WTC11 (cell line): Measurements from ENCODE around the gene INTS15. TPM values are rescaled to one million over a fixed set of nuclear protein-coding genes. Genes with fewer than 3 reads are reported as not detected.
A peak's percentile ranks its signal among the peaks of the same experiment; 100 is the strongest.

ENCODE experiments used
- ATAC-seq: fragments of 200-7000 bp; cut with Tn5 transposase; 2 replicates; pipeline ENCODE4 v1.10.0; 2021; ENCODE audit warnings: mild to moderate bottlenecking, moderate library complexity
- CTCF ChIA-PET: fragments of 300-600 bp; sonication (Branson Sonifier 250); formaldehyde crosslinking; loops from one replicate; lab custom pipeline; 2021; ENCODE audit warnings: antibody characterized with exemption; lab: Charles Lee
- POLR2A ChIA-PET: fragments of 350-600 bp; sonication (Branson Sonifier 250); formaldehyde crosslinking; loops from one replicate; lab custom pipeline; 2021; ENCODE audit warnings: antibody characterized with exemption; lab: Charles Lee
- DNase-seq: peaks from one replicate; pipeline ENCODE4 v3.0.0; 2021; ENCODE audit warnings: low spot score
- H3K27ac Mint-ChIP-seq: 2 replicates; pipeline ENCODE4 v1.8.0; 2021; ENCODE audit warnings: mixed read lengths
- H3K27me3 Mint-ChIP-seq: 2 replicates; pipeline ENCODE4 v1.8.0; 2021; ENCODE audit warnings: low read depth, mild to moderate bottlenecking, moderate library complexity, mixed read lengths
- H3K36me3 Mint-ChIP-seq: 2 replicates; pipeline ENCODE4 v1.8.0; 2021; ENCODE audit warnings: mixed read lengths
- H3K4me1 Mint-ChIP-seq: 2 replicates; pipeline ENCODE4 v1.8.0; 2022; ENCODE audit warnings: mixed read lengths
- H3K4me3 Mint-ChIP-seq: 2 replicates; pipeline ENCODE4 v1.8.0; 2021; ENCODE audit warnings: mild to moderate bottlenecking, moderate library complexity, mixed read lengths
- H3K9me3 Mint-ChIP-seq: 2 replicates; pipeline ENCODE4 v1.8.0; 2021; ENCODE audit warnings: mixed read lengths
- ARID4B ChIP-seq: sonication (generic); formaldehyde crosslinking; IDR thresholded peaks from 2 replicates; pipeline ENCODE4 v1.8.0; 2023; ENCODE audit warnings: missing genetic modification reagents, mild to moderate bottlenecking, borderline replicate concordance
- ERG ChIP-seq: fragments of 250-450 bp; sonication (Bioruptor Pico); IDR thresholded peaks from 2 replicates; pipeline ENCODE4 v1.8.0; 2021; ENCODE audit warnings: mild to moderate bottlenecking
- ETV6 ChIP-seq: sonication (generic); formaldehyde crosslinking; IDR thresholded peaks from 2 replicates; pipeline ENCODE4 v1.8.1; 2022; ENCODE audit warnings: mild to moderate bottlenecking, missing genetic modification reagents
- FOXP1 ChIP-seq: sonication (generic); formaldehyde crosslinking; IDR thresholded peaks from 2 replicates; pipeline ENCODE4 v1.8.0; 2022; ENCODE audit warnings: missing genetic modification reagents, mild to moderate bottlenecking, moderate library complexity, borderline replicate concordance
- FOXP4 ChIP-seq: sonication (generic); formaldehyde crosslinking; IDR thresholded peaks from 2 replicates; pipeline ENCODE4 v1.8.0; 2022; ENCODE audit warnings: mild to moderate bottlenecking, missing genetic modification reagents
- HMGA2 ChIP-seq: fragments of 250-450 bp; sonication (Bioruptor Pico); IDR thresholded peaks from 2 replicates; pipeline ENCODE4 v1.4.0; 2021; ENCODE audit warnings: mild to moderate bottlenecking, moderate library complexity
- JUN ChIP-seq: sonication (generic); formaldehyde crosslinking; IDR thresholded peaks from 2 replicates; pipeline ENCODE4 v1.8.0; 2023; ENCODE audit warnings: mild to moderate bottlenecking, missing genetic modification reagents
- MXD4 ChIP-seq: fragments of 250-450 bp; sonication (Bioruptor Pico); IDR thresholded peaks from 2 replicates; pipeline ENCODE4 v1.8.0; 2021; ENCODE audit warnings: mild to moderate bottlenecking, moderate library complexity, borderline replicate concordance
- NFYB ChIP-seq: sonication (generic); formaldehyde crosslinking; conservative IDR thresholded peaks from 2 replicates; pipeline ENCODE4 v1.8.0; 2022; ENCODE audit warnings: low read depth, missing genetic modification reagents
- TP53 ChIP-seq: sonication (generic); formaldehyde crosslinking; IDR thresholded peaks from 2 replicates; pipeline ENCODE4 v1.8.1; 2023; ENCODE audit warnings: mild to moderate bottlenecking, missing genetic modification reagents
- ZBTB43 ChIP-seq: sonication (generic); formaldehyde crosslinking; IDR thresholded peaks from 2 replicates; pipeline ENCODE4 v1.8.1; 2023; ENCODE audit warnings: mild to moderate bottlenecking, missing genetic modification reagents
- ZNF219 ChIP-seq: sonication (generic); formaldehyde crosslinking; IDR thresholded peaks from 2 replicates; pipeline ENCODE4 v1.8.0; 2023; ENCODE audit warnings: missing genetic modification reagents, mild to moderate bottlenecking, borderline replicate concordance
- ZNF423 ChIP-seq: fragments of 250-450 bp; sonication (Bioruptor Pico); IDR thresholded peaks from 2 replicates; pipeline ENCODE4 v2.1.2; 2022; ENCODE audit warnings: mild to moderate bottlenecking, moderate library complexity
- total RNA-seq: library from RNA; stranded (reverse); gene quantifications from 3 replicates; pipeline ENCODE4 v1.2.3, GENCODE V29; 2021
- TF ChIP-seq, protein P1 (sequence below): sonication (generic); formaldehyde crosslinking; IDR thresholded peaks from 2 replicates; pipeline ENCODE4 v1.8.0; 2022; ENCODE audit warnings: mild to moderate bottlenecking, missing genetic modification reagents
- TF ChIP-seq, protein P2 (sequence below): sonication (generic); formaldehyde crosslinking; IDR thresholded peaks from 2 replicates; pipeline ENCODE4 v1.8.1; 2023; ENCODE audit warnings: mild to moderate bottlenecking, missing genetic modification reagents, moderate library complexity
- TF ChIP-seq, protein P3 (sequence below): sonication (generic); formaldehyde crosslinking; IDR thresholded peaks from 2 replicates; pipeline ENCODE4 v1.8.1; 2022; ENCODE audit warnings: missing genetic modification reagents, borderline replicate concordance

The INTS15 gene
- total RNA-seq, 1 experiment from 2014 or later, result 28.2 TPM

DNA sequence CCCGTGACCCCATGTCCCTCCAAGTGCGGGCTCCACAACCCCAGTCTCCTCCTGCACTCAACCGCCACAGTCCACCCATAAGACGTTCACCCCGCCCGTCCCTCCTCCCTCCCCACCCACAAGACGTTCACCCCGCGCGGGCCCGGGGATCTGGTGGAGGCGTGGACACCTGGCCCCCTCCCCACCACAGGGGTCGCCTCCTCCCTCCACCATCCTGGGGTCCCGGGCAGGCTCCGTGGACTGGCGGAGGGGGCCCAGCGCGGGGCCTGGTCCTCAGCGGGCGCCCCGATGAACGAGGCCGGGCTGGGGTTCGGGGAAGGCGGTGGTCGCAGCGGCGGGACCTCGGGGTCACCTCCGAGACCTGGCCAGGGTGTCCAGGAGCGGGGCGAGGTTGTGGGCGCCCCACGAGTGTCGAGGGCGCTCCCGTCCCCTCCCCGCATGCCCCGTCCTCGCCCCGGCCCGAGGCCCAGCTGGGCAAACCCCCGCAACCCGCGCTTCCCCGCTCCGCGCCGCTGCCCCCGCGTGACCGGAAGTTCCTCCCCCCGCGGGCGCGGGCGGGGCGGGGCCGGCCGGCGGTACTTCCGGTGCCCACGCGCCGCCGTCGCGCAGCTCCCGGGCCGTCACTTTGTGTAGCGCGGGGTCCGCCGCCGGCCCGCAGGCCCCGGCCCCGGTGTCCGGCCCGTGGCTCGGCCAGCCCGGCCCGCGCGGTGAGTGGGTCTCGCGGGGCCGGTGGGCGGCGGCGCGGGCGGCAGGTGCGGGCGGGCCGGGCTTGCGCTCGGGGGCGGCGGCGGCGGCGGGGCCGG, 47.1 kb downstream of the INTS15 start, which contains the start of gene ZNF316 (continued):
- TF ChIP-seq, protein P1, sequence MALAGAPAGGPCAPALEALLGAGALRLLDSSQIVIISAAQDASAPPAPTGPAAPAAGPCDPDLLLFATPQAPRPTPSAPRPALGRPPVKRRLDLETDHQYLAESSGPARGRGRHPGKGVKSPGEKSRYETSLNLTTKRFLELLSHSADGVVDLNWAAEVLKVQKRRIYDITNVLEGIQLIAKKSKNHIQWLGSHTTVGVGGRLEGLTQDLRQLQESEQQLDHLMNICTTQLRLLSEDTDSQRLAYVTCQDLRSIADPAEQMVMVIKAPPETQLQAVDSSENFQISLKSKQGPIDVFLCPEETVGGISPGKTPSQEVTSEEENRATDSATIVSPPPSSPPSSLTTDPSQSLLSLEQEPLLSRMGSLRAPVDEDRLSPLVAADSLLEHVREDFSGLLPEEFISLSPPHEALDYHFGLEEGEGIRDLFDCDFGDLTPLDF (CRISPR knock-in tag), result 0 out of 2 replicates have a peak, but pooled peaks have one; percentile 35
- 0 out of 2 replicates have a peak, but pooled peaks have one; percentile 50 for TF ChIP-seq FOXP1
- TF ChIP-seq ZNF219, result peak; percentile 43; the same call in 1 of the 2 replicates
- TF ChIP-seq, all 79 proteins: peak for 6

GRCh38 chr7:6637544-6638229, 47.9 kb downstream of the INTS15 start:
- peak; percentile 51 for DNase-seq
- H3K4me3 Mint-ChIP-seq, result peak overlapping the region; percentile 72
- H3K27ac Mint-ChIP-seq, result no peak overlapping the region
- peaks cover 4% of the 10 kb centered on the region; the same call in 1 of the 2 replicates for H3K27me3 Mint-ChIP-seq
- peaks cover 17% of the 10 kb centered on the region for H3K4me1 Mint-ChIP-seq
- ATAC-seq, result peak; percentile 14
- TF ChIP-seq ZNF423 (CRISPR knock-in tag), result peak; percentile 89
- TF ChIP-seq, protein P2, sequence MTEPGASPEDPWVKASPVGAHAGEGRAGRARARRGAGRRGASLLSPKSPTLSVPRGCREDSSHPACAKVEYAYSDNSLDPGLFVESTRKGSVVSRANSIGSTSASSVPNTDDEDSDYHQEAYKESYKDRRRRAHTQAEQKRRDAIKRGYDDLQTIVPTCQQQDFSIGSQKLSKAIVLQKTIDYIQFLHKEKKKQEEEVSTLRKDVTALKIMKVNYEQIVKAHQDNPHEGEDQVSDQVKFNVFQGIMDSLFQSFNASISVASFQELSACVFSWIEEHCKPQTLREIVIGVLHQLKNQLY, result no peak
- ChIA-PET POLR2A (no interaction called here), CTCF (interaction anchor here (0.6 to 1.4 kb wide), 3 partner anchors 81 to 265 kb away, joined by 3 to 5 read pairs (median 5); no protein-coding TSS in a partner anchor)
- H3K36me3 Mint-ChIP-seq, result no peaks in the 10 kb centered on the region
- H3K9me3 Mint-ChIP-seq, result no peaks in the 10 kb centered on the region

DNA sequence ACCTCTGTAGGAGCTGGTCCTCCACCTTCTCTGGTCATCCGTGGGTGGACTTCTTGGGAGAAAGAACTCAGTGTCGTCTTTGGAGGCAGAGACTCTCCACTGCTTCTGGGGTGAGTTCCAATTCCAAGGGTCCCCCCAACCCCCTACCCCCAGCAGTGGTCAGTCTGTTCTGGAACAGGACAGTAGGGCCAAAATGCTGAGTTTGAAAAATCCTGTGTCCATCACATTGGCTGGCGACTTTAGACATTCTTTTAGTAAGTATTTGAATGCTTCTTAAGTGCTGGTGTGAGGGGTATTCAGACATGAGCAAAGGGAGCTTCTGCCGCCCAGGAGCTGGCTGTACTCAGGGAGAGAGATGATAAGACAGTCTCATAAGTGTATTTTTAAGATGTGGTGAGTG, 49.2 kb downstream of the INTS15 start:
- peaks cover 4% of the 10 kb centered on the region; the same call in 1 of the 2 replicates for H3K27me3 Mint-ChIP-seq
- no peak for TF ChIP-seq HMGA2 (CRISPR knock-in tag)
- no peak for TF ChIP-seq FOXP4
- no peak for TF ChIP-seq ERG (CRISPR knock-in tag)
- TF ChIP-seq, protein P1 (CRISPR knock-in tag), result no peak
- no peak for TF ChIP-seq ETV6 (CRISPR knock-in tag)
- TF ChIP-seq JUN (CRISPR knock-in tag), result no peak
- TF ChIP-seq NFYB (CRISPR knock-in tag), result no peak
- no peak for TF ChIP-seq ARID4B (CRISPR knock-in tag)
- TF ChIP-seq MXD4 (CRISPR knock-in tag), result no peak
- TF ChIP-seq ZBTB43 (CRISPR knock-in tag), result no peak
- TF ChIP-seq, protein P3, sequence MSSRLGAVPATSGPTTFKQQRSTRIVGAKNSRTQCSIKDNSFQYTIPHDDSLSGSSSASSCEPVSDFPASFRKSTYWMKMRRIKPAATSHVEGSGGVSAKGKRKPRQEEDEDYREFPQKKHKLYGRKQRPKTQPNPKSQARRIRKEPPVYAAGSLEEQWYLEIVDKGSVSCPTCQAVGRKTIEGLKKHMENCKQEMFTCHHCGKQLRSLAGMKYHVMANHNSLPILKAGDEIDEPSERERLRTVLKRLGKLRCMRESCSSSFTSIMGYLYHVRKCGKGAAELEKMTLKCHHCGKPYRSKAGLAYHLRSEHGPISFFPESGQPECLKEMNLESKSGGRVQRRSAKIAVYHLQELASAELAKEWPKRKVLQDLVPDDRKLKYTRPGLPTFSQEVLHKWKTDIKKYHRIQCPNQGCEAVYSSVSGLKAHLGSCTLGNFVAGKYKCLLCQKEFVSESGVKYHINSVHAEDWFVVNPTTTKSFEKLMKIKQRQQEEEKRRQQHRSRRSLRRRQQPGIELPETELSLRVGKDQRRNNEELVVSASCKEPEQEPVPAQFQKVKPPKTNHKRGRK (CRISPR knock-in tag), result no peak
- no peak for TF ChIP-seq TP53
- ATAC-seq (no peak), DNase-seq (no peak)
- no peak overlapping the region for H3K27ac Mint-ChIP-seq
- H3K36me3 Mint-ChIP-seq, result no peaks in the 10 kb centered on the region
- CTCF ChIA-PET, result no interaction called here
- peak overlapping the region; percentile 72 for H3K4me3 Mint-ChIP-seq
- H3K9me3 Mint-ChIP-seq, result no peaks in the 10 kb centered on the region
- peaks cover 17% of the 10 kb centered on the region for H3K4me1 Mint-ChIP-seq
- POLR2A ChIA-PET, result no interaction called here
